Epithelial cell of esophagus (primary cell): ENCODE results near the gene ATP5IF1.

Experiments used
- DNase-seq: peaks from one replicate; pipeline ENCODE4 v3.0.0; 2010; ENCODE audit warnings: low read depth
- H3K4me3 ChIP-seq: 2 replicates; pipeline ENCODE4 v1.5.1; 2011; ENCODE audit warnings: mild to moderate bottlenecking, low read length, control low read depth
- TF ChIP-seq, protein P1 (sequence below): IDR thresholded peaks from 2 replicates; pipeline ENCODE4 v1.5.1; 2011; ENCODE audit warnings: low read depth, mild to moderate bottlenecking, low read length, control low read depth, inconsistent platforms; ENCODE audit not compliant: insufficient read depth; ENCODE audit errors: missing control alignments

ATP5IF1 gene

DNA sequence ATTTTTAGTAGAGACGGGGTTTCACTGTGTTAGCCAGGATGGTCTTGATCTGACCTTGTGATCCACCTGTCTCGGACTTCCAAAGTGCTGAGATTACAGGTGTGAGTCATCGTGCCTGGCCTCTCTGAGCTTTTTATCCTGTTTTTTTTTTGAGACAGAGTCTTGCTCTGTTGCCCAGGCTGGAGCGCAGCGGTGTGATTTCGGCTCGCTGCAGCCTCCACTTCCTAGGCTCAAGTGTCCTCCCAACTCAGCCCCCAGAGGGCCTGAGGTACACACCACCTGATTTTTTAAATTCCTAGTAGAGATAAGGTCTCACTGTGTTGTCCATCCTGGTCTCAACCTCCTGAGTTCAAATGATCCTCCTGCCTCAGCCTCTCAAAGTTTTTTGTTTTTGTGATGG lies 43.8 kb downstream of the ATP5IF1 start:
- no peak overlapping the region for H3K4me3 ChIP-seq
- TF ChIP-seq, protein P1, sequence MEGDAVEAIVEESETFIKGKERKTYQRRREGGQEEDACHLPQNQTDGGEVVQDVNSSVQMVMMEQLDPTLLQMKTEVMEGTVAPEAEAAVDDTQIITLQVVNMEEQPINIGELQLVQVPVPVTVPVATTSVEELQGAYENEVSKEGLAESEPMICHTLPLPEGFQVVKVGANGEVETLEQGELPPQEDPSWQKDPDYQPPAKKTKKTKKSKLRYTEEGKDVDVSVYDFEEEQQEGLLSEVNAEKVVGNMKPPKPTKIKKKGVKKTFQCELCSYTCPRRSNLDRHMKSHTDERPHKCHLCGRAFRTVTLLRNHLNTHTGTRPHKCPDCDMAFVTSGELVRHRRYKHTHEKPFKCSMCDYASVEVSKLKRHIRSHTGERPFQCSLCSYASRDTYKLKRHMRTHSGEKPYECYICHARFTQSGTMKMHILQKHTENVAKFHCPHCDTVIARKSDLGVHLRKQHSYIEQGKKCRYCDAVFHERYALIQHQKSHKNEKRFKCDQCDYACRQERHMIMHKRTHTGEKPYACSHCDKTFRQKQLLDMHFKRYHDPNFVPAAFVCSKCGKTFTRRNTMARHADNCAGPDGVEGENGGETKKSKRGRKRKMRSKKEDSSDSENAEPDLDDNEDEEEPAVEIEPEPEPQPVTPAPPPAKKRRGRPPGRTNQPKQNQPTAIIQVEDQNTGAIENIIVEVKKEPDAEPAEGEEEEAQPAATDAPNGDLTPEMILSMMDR = no peak
- DNase-seq = no peak

DNA sequence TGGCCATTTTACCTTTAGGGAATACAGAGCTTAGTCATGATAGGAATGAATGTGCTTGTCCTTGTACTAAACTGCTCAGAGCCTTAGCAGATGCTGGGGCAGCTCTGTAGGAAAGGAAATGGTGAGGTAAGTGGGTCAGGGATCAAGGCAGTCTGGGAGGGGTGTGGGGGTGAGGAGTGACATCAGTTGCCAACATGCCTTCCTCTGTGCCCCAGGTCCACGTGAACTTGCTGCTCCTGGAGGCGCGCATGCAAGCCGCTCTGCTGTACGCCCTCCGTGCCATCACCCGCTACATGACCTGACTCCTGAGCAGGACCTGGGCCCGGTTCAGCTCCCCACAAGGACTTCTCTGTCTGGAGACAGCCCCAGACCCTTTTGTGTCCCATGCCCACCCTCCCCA lies 44.6 kb downstream of the ATP5IF1 start:
- no peak for DNase-seq
- TF ChIP-seq, protein P1 = no peak
- H3K4me3 ChIP-seq = no peak overlapping the region

DNA sequence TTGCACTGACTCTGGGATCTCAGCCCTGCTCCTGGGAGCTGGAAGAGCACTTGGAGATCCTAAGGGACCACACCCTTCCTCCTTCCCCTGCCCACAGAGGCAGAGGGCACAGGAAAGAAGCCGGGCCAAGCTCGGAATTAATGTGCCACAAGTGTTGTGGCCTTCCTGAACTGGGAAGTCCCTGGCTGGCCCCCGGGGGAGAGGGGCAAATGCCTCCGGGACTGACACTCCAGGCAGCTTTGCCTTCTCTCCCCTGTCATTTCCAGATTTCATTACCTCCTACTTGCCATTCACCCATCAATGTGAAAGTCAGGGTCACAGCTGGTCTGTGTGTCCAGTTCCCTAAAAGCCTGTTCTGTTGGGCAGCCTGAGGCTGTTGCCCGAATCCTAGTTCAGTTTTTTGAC lies 45.1 kb downstream of the ATP5IF1 start:
- TF ChIP-seq, protein P1 = no peak
- no peak for DNase-seq
- no peak overlapping the region for H3K4me3 ChIP-seq

DNA sequence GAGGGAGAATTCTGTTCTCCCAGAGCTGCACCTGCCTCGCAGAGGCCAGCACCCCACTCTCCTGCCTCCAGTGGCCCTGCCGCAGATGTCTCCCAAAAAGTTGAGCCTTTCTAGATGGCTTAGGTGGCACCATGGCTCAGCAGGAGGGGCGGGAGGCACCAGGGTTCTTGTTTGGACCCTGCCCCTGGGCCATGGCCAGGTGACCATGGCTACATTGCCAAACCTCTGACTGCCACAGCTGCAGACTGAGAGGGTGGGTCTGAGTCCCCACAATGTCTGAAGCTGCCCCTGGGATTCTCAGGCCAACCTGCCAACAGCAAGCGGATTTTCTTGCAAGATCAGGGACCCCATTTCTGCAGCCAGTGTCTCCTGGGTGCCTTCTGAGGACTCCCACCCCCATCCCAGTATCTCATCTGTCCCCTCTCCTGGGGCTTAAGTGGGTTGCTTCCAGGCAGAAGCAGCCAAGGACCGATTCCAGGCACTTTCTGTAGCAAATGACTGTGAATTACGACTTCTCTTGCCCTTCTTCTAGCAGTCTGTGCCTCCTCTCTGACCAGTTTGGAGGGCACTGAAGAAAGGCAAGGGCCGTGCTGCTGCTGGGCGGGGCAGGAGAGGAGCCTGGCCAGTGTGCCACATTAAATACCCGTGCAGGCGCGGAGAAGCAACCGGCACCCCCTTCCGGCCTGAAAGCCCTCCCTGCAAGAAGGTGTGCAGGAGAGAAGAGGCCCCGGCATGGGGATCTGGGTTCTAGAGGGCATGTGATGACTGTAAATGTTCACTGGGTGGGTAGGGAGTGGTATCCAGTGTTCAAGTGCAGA lies 45.9 kb downstream of the ATP5IF1 start:
- TF ChIP-seq, protein P1 = no peak
- no peak overlapping the region for H3K4me3 ChIP-seq
- DNase-seq = no peak

DNA sequence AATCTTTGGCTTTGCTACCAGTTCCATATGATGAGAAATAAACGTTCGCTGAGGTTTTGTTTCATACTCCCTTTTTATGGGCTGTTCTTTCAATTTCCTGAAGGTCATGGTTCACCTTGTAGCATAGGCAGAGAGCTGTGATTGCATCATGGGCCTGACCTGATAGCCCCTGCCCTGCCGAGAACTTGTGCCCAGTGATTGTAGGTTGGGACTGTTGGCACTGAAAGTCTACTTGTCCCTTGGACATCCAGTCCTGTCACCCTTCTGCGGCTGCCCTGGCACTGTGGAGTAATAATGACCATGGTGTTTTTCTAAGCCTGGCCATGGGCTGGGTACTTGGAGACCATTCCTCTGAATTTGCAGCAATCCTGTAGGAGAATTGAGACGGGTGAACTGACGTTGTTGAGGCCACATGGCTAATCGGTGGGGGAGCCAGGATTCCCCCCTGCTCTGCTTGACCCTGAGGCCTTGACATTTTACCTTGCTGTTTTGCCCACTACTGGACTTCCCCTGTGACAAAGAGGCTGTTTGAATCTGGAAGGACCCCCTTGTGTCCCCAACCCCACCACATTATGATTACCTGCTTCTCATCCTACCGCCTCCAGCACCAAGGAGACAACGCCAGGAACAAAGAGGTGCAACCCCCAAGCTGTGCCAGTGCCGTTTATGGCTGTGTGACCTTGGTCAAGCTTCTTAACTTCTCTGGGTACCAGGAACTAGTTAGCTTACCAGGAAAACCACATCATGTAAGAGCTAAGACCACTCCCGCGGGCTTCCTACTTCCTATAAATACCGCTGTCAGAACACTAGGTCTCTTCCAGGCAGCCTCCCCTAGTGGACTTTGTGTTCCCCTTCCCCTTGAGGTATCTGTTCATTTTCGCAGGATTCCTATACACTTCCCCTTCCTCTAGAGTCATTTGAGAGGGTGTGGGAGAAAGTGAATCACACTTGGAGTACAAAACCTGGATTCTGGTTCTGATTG lies 46.8 kb downstream of the ATP5IF1 start:
- TF ChIP-seq, protein P1 = no peak
- no peak for DNase-seq
- H3K4me3 ChIP-seq = no peak overlapping the region

DNA sequence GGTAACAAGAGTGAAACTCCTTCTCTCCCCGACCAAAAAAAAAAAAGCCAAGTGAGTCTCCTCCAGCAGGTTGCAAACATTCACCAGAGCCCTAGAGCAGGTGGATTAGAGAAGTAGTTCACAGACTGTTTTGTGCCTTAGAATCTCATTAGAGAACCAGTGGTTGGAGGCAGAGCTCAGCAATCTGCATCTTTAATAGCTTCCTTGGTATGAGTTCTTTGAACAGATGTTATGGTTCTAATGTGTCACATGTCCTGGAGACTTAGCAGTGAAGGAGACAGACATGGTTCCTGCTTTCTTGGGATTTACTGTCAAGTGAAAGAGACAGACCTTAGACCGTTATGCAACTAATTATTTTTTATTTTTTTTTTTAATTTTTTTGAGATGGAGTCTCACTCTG lies 50.2 kb downstream of the ATP5IF1 start:
- TF ChIP-seq, protein P1 = no peak
- H3K4me3 ChIP-seq = no peak overlapping the region
- no peak for DNase-seq
